Activated CD8-positive, alpha-beta memory T cell treated with anti-CD3 and anti-CD28 coated beads for 1 hour (primary cell): Measurements from ENCODE around the gene RYR2.
"Not testable (repeated sequence)": the region's sequence is repeated elsewhere in the genome, so short reads cannot be mapped to it uniquely, and the experiment has no call there.

Source experiments
- DNase-seq, 2 donors: peaks; one replicate each; pipeline ENCODE4 v3.0.0-alpha.2; 2020; ENCODE audit warnings: low read depth in 1 of 2; ENCODE audit errors: extremely low read depth in 1 of 2

The RYR2 gene

DNA sequence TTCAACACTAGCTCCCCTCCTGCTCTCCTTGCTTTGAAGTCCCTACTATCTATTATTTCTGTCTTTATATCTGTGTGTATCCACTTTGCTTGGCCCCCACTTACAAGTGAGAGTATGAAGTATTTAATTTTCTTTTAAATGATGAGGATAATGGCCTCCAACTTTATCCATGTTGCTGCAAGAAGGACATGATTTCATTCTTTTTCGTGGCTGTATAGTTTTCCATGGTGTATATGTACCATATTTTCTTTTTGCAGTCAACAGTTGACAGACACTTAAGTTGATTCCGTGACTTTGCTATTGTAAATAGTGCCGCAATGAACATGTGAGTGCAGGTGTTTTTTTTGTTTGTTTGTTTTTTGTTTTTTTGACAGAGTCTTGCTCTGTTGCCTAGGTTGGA is 483.1 kb downstream of the RYR2 start:
- no peak for DNase-seq

DNA sequence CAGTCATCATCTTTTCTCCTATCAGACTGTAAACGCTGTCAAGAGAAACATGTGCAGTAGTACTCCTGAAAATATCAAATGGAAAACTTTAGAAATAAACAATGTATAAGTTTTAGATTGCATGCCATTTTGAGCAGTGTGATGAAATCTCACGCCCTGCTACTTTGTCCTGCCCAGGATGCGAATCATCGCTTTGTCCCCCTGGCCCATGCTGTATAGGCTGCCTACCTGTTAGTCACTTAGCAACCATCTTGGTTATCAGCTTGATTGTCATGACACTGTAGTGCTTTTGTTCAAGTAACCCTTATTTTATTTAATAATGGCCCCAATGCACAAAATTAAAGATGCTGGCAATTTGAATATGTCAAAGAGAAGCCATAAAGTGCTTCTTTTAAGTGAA is 485.8 kb downstream of the RYR2 start:
- DNase-seq: no peak

DNA sequence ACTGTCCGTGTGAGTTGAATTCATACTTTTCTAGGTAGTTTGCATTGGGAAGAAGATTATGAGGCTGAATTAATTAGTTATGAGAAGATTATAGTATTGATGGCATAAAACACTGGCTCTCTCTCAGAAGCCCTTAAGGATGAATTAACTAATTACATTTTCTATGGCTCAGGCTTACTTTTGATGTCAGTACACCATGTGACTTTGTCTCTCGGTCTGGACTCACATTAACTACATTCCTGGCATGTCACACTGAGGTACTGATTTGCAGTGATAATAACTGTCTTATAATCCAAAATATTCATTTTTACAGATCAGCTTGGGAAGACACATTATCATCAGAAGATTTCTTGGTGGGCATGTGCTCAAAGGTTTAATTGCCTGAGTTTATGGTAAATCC is 486.6 kb downstream of the RYR2 start:
- no peak for DNase-seq

DNA sequence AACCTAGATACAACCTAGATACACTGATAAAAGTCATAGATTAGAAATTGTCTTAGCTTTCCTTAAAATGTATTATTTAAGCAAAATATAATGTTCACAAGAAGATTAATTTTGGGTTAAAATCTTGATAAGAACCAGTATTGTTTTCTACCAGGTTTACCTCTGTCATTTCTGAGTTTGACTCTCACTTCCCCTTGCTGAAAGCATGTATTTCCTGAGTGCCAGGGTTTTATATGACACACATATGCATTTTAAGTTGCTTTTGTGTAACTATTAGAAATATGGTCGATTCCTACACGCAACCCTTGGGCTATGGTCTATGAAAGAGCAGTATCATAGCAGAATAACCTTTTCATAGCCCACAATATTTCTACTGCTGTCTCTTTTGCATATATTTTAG is 497.1 kb downstream of the RYR2 start:
- no peak for DNase-seq

DNA sequence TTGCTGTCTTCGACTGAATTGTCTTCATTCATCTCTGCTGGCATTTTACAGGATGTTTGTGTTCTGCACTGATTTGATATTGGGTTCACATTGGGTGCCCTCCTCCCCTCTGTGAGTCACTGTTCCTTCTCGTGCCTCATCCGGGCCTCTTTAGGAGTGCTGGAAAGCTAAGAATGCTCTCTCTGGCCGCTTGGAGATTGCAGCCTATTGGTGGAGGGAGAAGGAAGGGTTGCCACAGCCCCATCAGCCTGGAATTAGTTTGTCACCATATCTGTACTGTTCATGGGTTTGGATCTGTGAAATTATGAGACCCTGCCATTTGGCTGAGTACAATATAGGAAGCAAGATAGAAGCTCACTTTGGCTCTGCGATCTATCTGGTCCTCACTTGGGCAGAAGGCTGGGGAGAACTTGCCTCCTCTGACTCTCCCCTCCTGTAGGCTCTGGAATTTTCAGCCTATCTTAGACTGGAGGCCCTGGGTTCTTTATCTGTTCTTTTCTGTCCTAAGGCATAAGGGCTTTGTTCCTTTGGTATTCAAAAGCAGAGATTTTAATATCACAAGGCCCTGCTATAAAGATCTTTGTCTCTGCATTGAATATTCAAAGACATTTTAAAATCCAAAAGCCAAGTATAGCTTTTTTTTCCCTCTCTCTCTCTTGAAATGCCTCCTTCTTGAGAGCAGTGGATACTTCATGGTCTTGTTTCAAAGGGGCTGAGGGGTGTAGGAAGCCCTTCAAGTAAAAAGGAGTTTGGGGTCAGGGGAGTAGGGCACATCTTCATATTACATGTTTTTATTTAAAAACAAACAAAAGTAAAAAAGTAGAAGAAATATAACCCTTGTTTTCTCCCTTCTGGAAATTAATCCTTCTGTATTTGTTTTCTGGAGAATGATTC is 500.8 kb downstream of the RYR2 start:
- no peak for DNase-seq

DNA sequence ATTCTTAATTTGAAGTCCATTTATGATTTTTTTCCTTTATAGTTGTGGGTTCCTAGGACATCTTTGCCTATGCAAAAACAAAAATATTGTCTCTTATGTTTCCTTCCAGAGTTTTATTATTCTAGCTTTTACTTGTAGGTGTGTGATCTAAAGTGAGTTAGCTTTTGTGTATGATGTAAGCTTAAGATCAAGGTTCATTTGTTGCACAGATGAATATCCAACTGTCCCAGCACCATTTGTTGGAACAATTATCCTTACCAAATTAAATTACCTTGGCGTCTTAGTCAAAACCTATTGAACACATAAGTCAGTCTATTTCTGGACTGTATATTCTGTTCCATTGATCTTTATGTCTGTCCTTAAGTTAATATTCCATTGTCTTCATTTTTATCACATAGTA is 511.1 kb downstream of the RYR2 start:
- DNase-seq: no peak

DNA sequence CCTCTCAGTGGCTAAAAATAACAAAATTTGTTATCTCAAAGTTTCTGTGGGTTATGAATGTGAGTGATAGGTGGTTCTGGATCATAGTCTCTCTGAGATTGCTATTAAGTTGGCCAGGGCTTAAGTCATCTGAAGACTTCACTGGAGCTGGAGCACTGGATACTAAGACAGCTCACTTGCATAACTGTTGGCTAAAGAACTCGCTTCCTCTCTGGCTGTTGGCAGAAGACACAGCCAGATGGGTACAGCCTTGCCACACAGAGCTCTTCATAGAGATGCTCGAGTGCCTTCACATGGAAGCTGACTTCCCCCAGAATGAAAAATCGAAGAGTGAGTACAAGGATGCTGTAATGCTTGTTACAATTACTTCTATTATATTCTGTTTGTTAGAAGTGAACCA is 514.9 kb downstream of the RYR2 start:
- DNase-seq: no peak

DNA sequence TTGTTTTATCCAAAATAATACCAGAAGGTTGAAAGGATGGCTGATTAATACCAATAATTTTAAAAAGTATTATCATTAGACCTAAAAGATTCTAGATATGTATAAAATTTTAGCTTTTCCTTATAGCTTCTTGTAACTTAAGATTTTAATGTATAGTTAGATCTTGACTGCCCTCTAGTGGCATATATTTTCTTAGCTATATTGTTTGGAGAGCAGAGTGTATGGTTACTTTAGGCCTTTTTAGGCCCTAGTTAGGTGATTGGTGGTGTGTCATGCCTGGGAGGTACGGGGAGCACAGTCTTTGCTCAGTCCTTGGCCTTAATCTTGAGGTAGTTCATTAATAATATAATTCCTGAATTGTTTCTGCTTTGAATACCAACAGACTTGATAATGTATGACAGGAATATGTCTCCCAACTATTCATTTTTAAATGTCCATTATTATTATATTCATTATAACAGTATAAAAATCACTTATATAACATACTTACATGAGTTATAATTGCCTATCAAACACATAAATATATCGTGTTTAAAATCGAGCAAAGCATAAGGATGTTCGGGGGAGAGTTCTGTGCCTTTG is 520.3 kb downstream of the RYR2 start:
- no peak for DNase-seq

DNA sequence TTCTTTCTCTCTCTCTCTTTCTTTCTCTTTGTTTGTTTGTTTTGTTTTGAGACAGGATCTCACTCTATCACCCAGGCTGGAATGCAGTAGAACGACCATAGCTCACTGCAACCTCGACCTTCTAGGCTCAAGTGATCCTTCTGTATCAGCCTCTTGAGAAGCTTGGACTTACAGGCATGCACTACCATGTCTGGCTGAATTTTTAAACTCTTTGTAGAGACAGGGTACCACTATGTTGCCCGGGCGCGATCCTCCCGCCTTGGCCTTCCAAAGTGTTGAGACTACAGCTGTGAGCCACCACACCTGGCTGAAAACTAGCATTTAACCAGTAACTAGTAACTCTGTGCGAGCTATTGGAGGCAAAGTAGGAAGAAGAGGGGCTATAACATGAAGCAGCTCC is 523.3 kb downstream of the RYR2 start:
- DNase-seq: no peak

DNA sequence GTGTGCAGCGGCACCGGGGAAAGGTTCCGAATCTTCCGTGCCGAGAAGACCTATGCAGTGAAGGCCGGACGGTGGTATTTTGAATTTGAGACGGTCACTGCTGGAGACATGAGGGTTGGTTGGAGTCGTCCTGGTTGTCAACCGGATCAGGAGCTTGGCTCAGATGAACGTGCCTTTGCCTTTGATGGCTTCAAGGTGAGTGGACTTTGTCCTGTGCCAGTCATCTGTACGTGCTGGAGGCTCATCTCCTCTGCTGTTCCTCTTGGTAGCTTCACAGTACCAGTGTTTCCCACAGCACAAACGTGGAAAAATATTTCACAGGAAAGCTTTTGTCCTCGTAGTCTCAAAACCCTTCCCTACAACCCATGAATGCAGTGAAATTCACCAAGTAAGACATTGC is 524.6 kb downstream of the RYR2 start:
- no peak for DNase-seq

DNA sequence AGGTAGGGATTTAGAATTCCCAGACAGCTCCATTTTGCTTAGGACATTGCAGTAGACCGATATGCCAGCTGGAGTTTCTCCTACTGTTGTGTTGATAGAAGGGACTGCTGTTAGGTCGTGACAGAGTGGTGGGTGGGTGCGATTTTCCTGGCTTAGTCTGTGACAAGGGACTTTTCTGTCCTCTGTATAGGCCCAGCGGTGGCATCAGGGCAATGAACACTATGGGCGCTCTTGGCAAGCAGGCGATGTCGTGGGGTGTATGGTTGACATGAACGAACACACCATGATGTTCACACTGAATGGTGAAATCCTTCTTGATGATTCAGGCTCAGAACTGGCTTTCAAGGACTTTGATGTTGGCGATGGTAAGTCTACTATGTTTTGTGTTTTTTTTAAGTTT is 527.0 kb downstream of the RYR2 start:
- DNase-seq: no peak

DNA sequence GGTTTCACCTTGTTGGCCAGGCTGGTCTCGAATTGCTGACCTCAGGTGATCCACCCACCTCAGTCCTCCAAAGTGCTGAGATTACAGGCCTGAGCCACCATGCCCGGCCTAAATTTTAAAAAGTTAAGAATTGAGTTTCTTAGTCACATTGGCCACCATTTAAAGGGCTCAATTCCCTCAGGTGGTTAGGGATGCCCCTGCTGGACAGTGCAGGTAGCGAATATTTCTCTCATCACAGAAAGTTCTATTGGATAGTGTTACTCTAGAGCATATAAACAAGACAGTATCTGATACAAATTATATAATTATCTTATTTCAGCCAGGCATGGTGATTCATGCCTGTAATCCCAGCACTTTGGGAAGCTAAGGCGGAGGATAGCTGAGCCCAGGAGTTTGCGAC is 528.5 kb downstream of the RYR2 start:
- DNase-seq: no peak

DNA sequence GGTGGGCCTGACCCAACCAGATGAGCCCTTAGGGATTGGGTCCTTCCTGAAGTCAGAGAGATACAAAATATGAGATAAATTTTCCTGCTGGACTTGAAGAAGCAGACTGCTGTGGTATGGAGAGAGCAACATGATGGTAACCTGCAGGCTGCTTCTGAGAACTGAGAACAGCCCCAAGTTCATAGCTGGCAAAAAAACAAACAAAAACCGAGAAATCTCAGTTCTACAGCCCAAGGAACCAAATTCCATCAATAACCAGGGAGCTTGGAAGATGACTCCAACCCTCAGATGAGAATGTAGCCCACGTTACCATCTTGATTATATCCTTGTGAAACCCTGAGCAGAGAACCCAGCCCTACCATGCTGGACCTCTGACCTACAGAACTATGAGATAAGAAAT is 532.6 kb downstream of the RYR2 start:
- DNase-seq: no peak

DNA sequence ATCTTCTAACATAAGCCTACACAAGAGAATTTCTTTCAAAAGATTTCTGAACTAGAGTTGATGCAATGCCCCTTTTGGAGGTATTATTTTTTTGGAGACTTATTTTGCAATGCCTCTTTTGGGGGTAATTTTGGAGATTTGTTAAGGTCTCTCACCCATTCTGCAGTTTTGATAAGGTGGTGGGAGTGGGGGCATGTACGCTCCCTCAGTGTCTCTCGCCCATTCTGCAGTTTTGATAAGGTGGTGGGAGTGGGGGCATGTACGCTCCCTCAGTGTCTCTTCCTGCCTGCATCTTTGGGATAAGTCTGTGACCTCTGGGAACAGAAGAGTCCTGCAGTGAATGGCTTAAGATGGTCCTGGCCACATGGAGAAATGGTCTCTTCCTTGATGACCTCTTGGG is 536.6 kb downstream of the RYR2 start:
- DNase-seq: no peak

DNA sequence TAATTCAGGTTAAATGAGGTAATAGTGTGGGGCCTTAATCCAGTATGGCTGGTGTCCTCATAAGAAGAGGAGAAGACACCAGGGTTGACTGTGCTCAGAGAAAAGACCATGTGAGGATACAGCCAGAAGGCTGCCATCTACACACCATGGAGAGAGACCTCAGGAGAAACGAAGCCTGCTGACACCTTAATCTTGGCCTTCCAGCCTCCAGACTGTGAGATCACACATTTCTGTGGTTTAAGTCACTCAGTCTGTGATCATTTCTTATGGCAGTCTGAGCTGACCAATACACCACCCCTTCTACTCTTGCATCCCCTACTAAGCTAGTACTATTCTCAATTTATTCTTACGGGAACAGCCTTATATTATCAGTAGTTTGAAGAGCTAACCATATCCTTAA is 538.7 kb downstream of the RYR2 start:
- DNase-seq: no peak

DNA sequence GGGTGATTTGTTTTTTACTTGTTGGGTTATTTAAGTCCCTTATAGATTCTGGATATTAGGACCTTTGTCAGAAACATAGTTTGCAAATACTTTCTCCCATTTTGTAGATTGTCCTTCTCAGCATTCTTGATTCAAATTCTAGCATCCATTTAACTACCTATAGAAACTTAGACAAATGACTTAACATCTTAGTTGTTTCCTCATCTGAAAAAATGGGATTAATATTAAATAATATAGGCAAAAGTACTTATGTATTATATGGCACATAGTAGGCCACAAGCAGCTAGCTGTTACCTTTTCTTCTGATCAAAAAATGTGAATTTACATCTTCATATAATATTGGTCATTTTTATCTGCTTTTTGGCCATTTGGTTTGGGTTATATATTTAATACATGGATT is 541.3 kb downstream of the RYR2 start:
- DNase-seq: no peak

DNA sequence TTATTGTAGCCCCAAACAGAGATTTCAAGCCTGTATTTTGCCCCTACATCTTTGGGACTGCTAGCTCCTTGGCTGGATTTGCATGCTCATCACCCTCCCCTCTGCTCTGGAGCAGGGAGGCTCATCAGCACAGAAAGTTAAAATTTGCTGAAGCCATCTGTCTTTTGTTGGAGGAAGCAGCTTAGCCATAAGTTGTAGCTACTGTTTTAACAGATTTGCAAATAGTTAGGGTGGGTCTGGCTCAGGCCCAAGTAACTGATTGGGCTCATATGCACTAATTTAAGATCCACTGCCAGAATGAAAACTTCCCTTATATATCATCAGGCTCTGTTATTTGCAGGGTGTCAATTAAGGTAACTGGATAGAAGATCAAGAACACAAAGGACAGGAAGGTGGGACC is 541.8 kb downstream of the RYR2 start:
- no peak for DNase-seq

DNA sequence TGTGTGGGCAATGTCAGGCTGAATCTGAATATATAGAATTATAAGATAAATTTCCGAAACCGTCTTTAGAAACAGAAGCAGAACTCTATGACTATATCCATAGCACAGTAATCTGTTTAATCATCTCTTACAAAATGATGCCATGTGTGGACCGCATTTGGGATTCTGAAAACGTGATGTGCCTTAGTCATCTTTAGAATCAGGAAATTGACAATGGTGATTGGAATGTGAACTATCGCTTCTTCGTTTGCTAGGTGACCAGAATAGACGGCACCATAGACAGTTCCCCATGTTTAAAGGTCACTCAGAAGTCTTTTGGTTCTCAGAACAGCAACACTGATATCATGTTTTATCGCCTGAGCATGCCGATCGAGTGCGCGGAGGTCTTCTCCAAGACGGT is 548.4 kb downstream of the RYR2 start:
- no peak for DNase-seq

DNA sequence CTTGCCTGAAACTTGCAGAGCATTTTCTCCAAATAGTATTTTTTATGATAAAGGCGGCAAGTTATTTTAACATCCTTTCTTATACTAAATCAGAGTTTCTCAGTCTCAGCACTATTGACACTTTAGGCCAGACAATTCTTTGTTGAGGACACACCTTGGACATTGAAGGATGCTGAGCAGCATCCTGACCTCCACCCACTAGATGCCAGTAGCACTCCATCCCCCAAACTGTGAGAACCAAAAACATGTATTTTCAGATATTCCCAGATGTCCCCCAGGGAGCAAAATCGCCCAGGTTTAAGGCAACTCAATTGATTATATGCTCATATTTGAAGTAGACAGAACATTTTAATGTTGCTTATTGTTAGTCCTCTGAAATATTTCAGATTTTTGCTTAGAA is 549.4 kb downstream of the RYR2 start:
- no peak for DNase-seq

DNA sequence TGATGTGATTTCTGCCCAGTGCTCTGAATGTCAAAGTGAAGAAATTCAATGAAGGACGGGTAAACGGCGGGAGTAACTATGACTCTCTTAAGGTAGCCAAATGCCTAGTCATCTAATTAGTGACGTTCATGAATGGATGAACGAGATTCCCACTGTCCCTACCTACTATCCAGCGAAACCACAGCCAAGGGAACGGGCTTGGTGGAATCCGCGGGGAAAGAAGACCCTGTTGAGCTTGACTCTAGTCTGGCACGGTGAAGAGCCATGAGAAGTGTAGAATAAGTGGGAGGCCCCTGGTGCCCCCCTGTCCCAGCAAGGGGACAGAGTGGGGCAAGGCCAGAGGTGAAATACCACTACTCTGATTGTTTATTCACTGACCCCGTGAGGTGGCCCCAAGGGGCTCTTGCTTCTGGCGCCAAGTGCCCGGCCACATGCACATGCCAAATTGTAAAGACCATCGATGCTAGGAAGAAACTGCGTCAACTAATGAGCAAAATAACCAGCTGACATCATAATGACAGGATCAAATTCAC is 561.1 kb downstream of the RYR2 start:
- DNase-seq: not testable (repeated sequence)

DNA sequence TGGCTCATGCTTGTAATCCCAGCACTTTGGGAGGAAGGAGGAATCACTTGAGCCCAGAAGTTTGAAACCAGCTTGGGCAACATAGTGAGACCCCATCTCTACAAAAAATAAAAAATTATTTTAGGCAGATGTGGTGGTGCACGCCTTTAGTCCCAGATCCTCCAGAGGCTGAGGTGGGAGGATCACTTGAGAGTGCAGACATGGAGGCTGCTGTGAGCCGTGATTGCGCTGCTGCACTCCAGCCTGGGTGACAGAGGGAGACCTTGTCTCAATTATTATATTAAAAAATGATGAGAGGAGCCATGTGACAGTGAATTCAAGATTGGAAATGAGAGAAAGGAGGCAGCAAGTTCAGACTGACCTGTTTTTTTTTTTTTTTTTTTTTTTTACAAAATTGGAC is 566.4 kb downstream of the RYR2 start:
- no peak for DNase-seq

DNA sequence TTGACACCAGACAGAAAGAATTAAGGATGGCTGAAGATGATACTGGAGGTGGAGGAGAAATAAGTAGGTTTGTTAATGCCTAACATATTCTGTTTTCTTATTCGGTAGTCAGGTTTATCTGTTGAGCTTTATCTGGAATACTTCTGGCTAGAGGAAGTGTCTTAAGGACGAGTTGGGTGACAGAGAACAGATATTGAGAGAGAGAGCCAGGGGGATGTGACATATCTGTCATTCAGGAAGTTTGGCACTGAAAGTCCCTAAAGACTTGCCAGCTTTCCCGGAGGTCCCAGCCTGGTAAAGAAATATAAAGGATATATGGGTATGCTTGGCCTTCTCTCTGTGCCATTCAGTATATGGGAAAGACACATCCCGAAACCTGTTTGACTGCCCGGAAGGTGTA is 568.2 kb downstream of the RYR2 start:
- DNase-seq: no peak

DNA sequence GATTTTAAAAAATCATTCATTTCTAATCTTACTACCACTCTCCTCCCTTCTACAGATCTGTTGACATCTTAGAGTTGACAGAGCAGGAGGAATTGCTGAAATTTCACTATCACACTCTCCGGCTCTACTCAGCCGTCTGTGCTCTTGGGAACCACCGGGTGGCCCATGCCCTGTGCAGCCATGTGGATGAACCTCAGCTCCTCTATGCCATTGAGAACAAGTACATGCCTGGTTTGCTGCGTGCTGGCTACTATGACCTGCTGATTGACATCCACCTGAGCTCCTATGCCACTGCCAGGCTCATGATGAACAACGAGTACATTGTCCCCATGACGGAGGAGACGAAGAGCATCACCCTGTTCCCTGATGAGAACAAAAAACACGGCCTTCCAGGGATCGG is 572.0 kb downstream of the RYR2 start:
- DNase-seq: no peak
